ENCODE results near the gene CDHR3.
A peak's percentile ranks its signal among the peaks of the same experiment; 100 is the strongest.
"Not testable (repeated sequence)": the region's sequence is repeated elsewhere in the genome, so short reads cannot be mapped to it uniquely, and the experiment has no call there.

Gene CDHR3

GRCh38 chr7:105990727-105991453 lies 27.8 kb downstream of the CDHR3 start:
- H3K4me1 ChIP-seq = peaks cover 21% of the 10 kb centered on the region
- no peak overlapping the region for H3K4me2 ChIP-seq
- H3K9ac ChIP-seq = no peak overlapping the region
- no peaks in the 10 kb centered on the region for H3K36me3 ChIP-seq
- no peaks in the 10 kb centered on the region for H3K27me3 ChIP-seq
- no peak for TF ChIP-seq Cebpa-rat (IDR thresholded peaks at IDR 0.05)
- no peak overlapping the region for H3K4me3 ChIP-seq
- no peaks in the 10 kb centered on the region for H3K9me3 ChIP-seq
- no peak overlapping the region for H3K27ac ChIP-seq
- H4K20me1 ChIP-seq = no peaks in the 10 kb centered on the region

GRCh38 chr7:105992905-105993304 lies 29.8 kb downstream of the CDHR3 start:
- Histone ChIP-seq H3K27me3 (no peaks in the 10 kb centered on the region), H3K36me3 (no peaks in the 10 kb centered on the region), H3K4me1 (peaks cover 30% of the 10 kb centered on the region), H3K9ac (0 out of 2 replicates have a peak overlapping the region, but pooled peaks have one; percentile 20), H3K9me3 (no peaks in the 10 kb centered on the region), H4K20me1 (no peaks in the 10 kb centered on the region), H3K4me3 (no peak overlapping the region), H3K27ac (no peak overlapping the region), H3K4me2 (peak overlapping the region; percentile 69)
- TF ChIP-seq Cebpa-rat (IDR thresholded peaks at IDR 0.05) = no peak

- no peak for TF ChIP-seq Cebpa-rat (IDR thresholded peaks at IDR 0.05)
- Histone ChIP-seq H3K27ac (no peak overlapping the region), H3K9ac (no peak overlapping the region), H3K9me3 (no peaks in the 10 kb centered on the region), H3K4me3 (no peak overlapping the region), H4K20me1 (no peaks in the 10 kb centered on the region), H3K4me2 (peak overlapping the region; percentile 36), H3K27me3 (no peaks in the 10 kb centered on the region), H3K36me3 (no peaks in the 10 kb centered on the region), H3K4me1 (peaks cover 29% of the 10 kb centered on the region)
These were observed 34.0 kb downstream of the CDHR3 start for GRCh38 chr7:105996860-105997737.

GRCh38 chr7:105999256-105999655 lies 36.2 kb downstream of the CDHR3 start:
- Histone ChIP-seq H3K9ac (no peak overlapping the region), H3K9me3 (no peaks in the 10 kb centered on the region), H3K4me3 (no peak overlapping the region), H3K27ac (no peak overlapping the region), H3K4me2 (no peak overlapping the region), H3K4me1 (peaks cover 10% of the 10 kb centered on the region), H3K36me3 (no peaks in the 10 kb centered on the region), H3K27me3 (no peaks in the 10 kb centered on the region), H4K20me1 (no peaks in the 10 kb centered on the region)
- TF ChIP-seq Cebpa-rat (IDR thresholded peaks at IDR 0.05) = no peak

DNA sequence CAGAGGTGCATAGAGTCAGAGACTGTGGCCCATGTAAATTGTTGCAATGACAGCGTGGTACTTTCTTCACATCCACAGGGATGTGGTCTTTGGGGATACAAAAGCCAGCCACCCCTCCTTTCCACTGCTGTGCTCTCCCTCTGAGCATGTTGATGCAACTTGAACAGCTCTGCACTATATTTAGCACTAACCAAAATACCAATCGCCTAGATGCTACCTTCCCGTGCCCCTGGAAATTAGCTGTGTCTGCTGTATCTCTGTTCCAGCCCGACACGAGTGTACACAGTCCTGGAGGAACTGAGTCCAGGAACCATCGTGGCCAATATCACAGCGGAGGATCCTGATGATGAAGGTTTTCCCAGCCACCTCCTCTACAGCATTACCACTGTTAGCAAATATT lies 38.1 kb downstream of the CDHR3 start:
- H3K27ac ChIP-seq = no peak overlapping the region
- H3K4me3 ChIP-seq = no peak overlapping the region
- peaks cover 10% of the 10 kb centered on the region for H3K4me1 ChIP-seq
- H3K4me2 ChIP-seq = no peak overlapping the region
- no peaks in the 10 kb centered on the region for H3K36me3 ChIP-seq
- no peak for TF ChIP-seq Cebpa-rat (IDR thresholded peaks at IDR 0.05)
- H3K9me3 ChIP-seq = peaks cover 11% of the 10 kb centered on the region
- H4K20me1 ChIP-seq = no peaks in the 10 kb centered on the region
- no peaks in the 10 kb centered on the region for H3K27me3 ChIP-seq
- no peak overlapping the region for H3K9ac ChIP-seq

GRCh38 chr7:106001886-106002285 lies 38.8 kb downstream of the CDHR3 start:
- no peaks in the 10 kb centered on the region for H4K20me1 ChIP-seq
- H3K27ac ChIP-seq = no peak overlapping the region
- no peak overlapping the region for H3K4me3 ChIP-seq
- H3K4me1 ChIP-seq = peaks cover 10% of the 10 kb centered on the region
- H3K36me3 ChIP-seq = no peaks in the 10 kb centered on the region
- H3K4me2 ChIP-seq = no peak overlapping the region
- TF ChIP-seq Cebpa-rat (IDR thresholded peaks at IDR 0.05) = no peak
- H3K9ac ChIP-seq = no peak overlapping the region
- H3K9me3 ChIP-seq = peaks cover 18% of the 10 kb centered on the region
- no peaks in the 10 kb centered on the region for H3K27me3 ChIP-seq

DNA sequence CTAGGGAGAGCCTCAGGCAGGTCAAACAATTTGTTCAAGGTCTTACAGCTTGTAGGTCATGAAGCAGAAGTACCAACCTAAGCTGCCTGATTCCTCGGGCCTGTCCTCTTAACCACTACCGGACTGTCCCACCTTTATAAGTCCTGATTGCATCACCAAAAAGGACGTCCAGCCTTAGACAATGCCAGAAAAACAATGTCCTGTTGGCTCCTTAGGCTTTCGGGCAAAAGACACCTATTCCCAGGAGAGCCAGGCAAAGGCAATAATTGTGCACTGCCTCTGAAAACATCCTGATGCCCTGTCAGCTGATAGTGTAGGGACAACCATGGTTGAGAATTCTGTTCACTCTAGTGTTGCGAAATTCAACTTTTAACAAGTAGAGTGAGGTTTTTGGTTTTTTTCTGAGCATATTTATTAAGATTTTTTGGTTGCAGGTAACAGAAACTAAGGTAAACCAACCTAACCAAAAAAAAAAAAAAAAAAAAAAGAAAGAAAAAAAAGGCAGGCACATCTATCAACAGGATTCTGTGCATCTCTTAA lies 40.5 kb downstream of the CDHR3 start:
- H3K4me1 ChIP-seq = no peaks in the 10 kb centered on the region
- H3K9me3 ChIP-seq = peaks cover 35% of the 10 kb centered on the region
- no peak overlapping the region for H3K9ac ChIP-seq
- H3K4me2 ChIP-seq = no peak overlapping the region
- H3K4me3 ChIP-seq = no peak overlapping the region
- TF ChIP-seq Cebpa-rat (IDR thresholded peaks at IDR 0.05) = peak; percentile 70
- H3K27ac ChIP-seq = no peak overlapping the region
- no peaks in the 10 kb centered on the region for H3K27me3 ChIP-seq
- no peaks in the 10 kb centered on the region for H4K20me1 ChIP-seq
- no peaks in the 10 kb centered on the region for H3K36me3 ChIP-seq

DNA sequence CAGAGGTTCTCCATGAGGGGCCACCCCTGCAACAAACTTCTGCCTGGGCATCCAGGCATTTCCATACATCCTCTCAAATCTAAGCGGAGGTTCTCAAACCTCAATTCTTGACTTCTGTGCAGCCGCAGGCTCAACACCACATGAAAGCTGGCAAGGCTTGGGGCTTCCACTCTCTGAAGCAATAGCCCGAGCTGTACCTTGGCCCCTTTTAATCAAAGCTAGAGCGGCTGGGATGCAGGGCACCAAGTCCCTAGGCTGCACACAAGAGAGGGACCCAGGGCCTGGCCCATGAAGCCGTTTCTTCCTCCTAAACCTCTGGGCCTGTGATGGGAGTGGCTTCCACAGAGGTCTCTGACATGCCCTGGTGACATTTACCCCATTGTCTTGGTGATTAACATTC lies 43.8 kb downstream of the CDHR3 start:
- Histone ChIP-seq H3K27ac (no peak overlapping the region), H3K4me2 (no peak overlapping the region), H3K4me3 (no peak overlapping the region), H3K9ac (no peak overlapping the region), H3K9me3 (peaks cover 48% of the 10 kb centered on the region), H3K27me3 (peaks cover 8% of the 10 kb centered on the region), H3K36me3 (no peaks in the 10 kb centered on the region), H3K4me1 (0 out of 2 replicates have a peak, but pooled peaks cover 3% of the 10 kb centered on the region), H4K20me1 (no peaks in the 10 kb centered on the region)
- no peak for TF ChIP-seq Cebpa-rat (IDR thresholded peaks at IDR 0.05)

- H3K4me2 ChIP-seq, H3K4me3 ChIP-seq, H3K27me3 ChIP-seq, H4K20me1 ChIP-seq, H3K36me3 ChIP-seq, H3K9ac ChIP-seq, H3K27ac ChIP-seq, H3K4me1 ChIP-seq: not testable (repeated sequence)
- H3K9me3 ChIP-seq = peaks cover 48% of the 10 kb centered on the region
These were observed 44.7 kb downstream of the CDHR3 start for GRCh38 chr7:106007796-106008195.
